HG03354 (cell line): Measurements from ENCODE around the gene OR8B12.
A peak's percentile ranks its signal among the peaks of the same experiment; 100 is the strongest.

ENCODE experiments used
- ATAC-seq: cut with Tn5 transposase; IDR thresholded peaks from one replicate; pipeline ENCODE4 v1.9.1; 2021; ENCODE audit warnings: mild to moderate bottlenecking; ENCODE audit not compliant: unreplicated experiment, poor library complexity, severe bottlenecking

Gene OR8B12

DNA sequence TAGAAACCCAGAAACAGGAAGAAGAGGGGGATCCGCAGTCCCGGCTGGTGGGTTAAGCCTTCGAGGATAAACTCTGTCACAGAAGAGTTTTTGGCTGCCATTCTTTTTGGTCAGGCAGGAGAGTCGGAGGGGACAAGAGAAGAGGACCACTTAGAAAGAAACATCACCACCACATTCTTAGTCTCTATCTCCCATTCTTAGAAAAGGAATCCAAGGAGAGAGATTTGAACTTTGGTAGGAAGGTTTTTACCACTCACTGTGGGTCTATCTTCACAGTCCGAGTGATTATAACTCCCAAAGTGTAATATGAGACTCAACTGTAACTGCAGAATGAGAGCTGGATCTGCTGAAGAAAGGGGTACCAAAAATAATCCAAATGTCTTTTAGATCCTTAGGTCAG, at the start of gene OR8B12:
TSS of gene OR8B12 (minus strand) at position 101 of the 400 bp plus-strand sequence. CDS start at position 101, 0 bp downstream.
- ATAC-seq: no peak

DNA sequence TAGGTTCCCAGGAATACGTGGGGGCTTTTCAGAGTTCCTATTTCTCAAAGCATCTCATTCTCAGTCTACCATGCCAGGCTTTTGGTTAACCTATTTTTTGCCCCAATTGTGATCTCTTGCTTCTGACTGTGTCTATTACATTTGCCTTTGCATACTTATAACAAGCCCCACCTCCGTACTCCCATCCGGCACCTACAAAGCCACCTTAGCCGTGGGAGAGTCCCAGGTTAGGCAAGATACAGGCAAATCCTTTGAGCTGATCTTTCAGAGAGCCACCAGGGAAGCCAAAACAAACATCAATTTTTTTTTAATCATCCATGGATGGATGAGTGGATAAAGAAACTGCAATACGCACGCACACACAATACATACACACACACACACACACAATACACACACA, 49.2 kb upstream of the OR8B12 start:
- ATAC-seq: no peak

DNA sequence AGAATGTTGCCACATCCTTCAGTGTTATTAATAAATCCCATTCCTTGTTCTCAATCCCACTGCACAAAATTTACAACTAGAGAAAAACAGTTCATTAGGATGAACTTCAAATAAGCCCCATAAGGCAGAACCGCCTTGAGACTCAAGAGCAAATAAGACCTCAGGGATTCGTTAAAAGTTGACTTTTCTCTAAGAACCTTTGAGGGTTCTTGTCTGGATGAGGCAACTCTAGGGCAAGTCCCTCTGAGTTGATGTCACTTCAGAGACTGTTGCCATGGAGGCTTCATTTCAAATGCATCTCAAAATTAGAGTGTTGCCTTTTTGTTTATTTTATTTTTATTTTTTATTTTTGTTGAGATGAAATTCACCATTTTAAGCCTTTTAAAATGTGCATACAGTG, 48.0 kb upstream of the OR8B12 start:
- no peak for ATAC-seq

- ATAC-seq: peak; percentile 67
Measured at GRCh38 chr11:124586238-124586860, 42.9 kb upstream of the OR8B12 start.

GRCh38 chr11:124584681-124585372, 41.4 kb upstream of the OR8B12 start:
- ATAC-seq: no peak

- ATAC-seq: no peak
Measured at GRCh38 chr11:124583781-124584180, 40.3 kb upstream of the OR8B12 start.

DNA sequence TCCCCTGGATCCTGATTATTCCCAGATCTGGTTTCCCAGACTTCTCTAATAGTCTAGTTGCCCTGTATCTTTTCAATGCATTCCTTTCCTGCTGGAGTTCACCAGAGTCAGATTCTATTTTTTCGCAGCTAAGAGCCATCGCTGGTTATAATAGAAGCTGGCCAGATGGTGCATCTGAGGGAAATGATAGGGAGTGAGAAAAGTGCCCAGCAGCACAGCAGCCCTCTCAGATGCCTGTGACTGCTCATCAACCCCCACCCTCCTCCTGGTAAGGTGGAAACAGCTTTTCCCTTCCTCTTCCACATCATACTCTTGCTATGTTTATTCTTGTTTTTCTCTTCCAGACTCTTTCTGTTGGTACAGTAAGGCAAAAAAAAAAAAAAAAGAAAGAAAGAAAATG, 39.1 kb upstream of the OR8B12 start:
- no peak for ATAC-seq

- no peak for ATAC-seq
Measured at GRCh38 chr11:124581817-124582216, 38.4 kb upstream of the OR8B12 start.

DNA sequence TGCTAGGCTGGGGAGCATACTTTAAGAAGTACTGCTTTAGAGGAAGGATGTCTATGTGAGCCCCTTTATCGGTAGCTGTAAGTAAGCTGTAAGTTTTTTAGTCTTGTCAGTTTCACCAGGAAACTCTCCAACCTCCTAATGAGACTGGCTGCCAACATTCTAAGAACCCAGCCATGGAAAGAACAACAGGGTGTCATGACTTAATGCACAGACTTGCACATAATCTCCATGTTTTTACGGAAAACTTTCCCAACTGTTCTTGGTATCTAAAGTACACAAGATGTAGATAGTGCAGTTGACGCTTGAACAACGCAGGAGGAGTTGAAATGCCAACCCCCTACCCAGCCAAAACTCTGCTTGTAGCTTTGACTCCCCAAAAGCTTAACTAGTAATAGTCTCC, 35.3 kb upstream of the OR8B12 start:
- ATAC-seq: no peak

- ATAC-seq: no peak
Measured at GRCh38 chr11:124577716-124578427, 34.4 kb upstream of the OR8B12 start.

DNA sequence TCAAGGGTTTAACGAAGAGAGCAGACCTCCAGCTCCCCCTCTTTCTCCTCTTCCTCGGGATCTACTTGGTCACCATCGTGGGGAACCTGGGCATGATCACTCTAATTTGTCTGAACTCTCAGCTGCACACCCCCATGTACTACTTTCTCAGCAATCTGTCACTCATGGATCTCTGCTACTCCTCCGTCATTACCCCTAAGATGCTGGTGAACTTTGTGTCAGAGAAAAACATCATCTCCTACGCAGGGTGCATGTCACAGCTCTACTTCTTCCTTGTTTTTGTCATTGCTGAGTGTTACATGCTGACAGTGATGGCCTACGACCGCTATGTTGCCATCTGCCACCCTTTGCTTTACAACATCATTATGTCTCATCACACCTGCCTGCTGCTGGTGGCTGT, 26.7 kb upstream of the OR8B12 start:
- ATAC-seq: no peak

GRCh38 chr11:124569697-124570096, 26.2 kb upstream of the OR8B12 start, which contains the start of gene OR8A1:
Gene OR8A1, plus strand, starts transcription at chr11:124569997. Its CDS starts 123 bp downstream, at chr11:124570120.
- no peak for ATAC-seq

- no peak for ATAC-seq
Measured at GRCh38 chr11:124556828-124557227, 13.4 kb upstream of the OR8B12 start.

DNA sequence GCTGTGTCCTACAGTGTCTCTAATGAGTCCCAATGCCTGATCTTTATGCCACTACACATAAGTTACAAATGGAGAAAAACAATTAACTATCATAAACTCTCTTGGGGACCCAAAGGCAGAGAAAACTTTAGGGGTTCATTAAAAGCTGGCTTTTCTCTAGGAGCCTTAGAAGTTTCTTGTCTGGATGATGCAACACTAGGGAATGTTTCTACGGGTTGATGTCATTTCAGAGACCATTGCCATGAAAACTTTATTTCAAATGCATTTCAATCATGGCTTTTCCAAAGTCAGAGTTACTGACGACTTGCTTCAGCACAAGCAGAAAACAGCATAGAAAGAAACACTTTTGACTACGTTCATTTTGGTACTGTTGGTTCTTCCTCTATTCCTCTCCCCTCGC, 8.5 kb upstream of the OR8B12 start:
- no peak for ATAC-seq

DNA sequence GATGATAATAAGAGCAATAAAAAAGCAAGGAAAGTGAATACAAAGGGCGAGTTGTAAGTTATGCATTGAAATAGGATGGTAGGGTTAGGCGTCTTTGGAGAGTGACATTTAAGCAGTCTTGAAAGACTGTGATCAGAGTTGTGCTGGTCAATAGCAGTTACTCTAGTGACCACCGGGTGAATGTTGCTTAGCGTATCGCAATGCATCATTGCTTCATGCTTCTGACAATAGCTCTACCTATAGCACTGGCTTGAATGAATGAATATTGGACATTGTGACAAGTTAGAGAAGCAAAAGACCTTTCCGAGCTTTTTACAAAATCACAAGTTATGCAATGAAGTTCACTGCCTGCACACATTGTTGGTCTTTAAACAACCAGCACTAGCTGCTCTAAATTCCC, 7.7 kb upstream of the OR8B12 start:
- no peak for ATAC-seq

DNA sequence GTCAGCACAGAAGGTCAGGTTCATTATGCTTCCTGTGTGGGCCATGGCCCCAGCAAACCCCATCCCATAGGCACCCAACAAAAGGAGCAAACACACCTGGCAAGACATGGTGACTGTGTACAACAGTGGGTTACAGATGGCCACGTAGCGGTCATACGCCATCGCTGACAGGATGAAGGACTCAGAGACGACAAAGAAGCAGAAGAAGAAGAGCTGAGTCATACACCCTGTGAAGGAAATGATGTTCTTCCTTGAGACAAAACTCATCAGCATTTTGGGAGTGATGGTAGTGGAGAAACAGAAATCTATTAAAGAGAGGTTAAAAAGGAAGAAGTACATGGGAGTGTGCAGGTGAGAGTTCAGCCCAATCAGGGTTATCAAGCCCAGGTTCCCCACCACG, 309 bp downstream of the OR8B12 start:
- no peak for ATAC-seq

- ATAC-seq: no peak
Measured at GRCh38 chr11:124541204-124541603, 2.2 kb downstream of the OR8B12 start.

GRCh38 chr11:124538019-124538418, 5.4 kb downstream of the OR8B12 start:
- ATAC-seq: no peak

- ATAC-seq: no peak
Measured at GRCh38 chr11:124536520-124536919, 6.9 kb downstream of the OR8B12 start.

DNA sequence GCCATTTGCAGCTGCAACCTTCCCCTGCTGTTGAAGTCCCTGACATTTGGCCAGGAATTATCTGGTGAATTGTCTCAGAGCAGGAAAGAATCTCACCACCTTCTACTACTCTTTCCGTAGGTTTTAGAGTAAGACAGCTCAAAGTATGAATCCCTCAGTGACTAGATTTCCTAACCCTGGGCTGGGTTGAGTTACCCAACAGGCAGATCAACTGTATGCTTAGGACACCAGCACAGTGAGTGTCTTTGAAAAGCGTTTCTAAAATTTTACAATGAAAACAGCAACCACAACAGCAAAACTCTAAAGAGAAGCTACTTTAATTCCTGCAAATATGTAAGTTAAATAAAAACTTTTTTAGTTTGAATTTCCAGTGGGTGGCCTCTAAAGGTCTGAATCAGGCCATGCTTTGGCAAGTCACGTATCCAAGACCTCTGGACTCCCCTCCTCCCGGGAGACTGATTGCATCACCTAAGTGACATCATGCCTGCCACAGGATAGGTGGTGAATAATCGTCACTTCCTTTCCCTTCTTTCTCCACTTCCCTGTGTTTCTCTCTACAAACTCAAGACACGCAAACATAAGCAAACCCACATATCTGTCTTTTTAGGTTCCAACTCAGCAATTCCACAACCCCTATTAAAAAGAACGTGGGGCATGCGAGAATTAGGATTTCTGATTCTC, 7.8 kb downstream of the OR8B12 start:
- ATAC-seq: no peak
